ENCODE measurements around the gene COL8A1. TPM values are rescaled to one million over a fixed set of nuclear protein-coding genes. Genes with fewer than 3 reads are reported as not detected.

The COL8A1 gene
- total and polyA plus RNA-seq, 10 of the 15 experiments (the other 5 are each of a cell fraction or from before 2014, with no cell fraction given) = 0.04 to 0.73 (median 0.10) TPM; not detected in 5

DNA sequence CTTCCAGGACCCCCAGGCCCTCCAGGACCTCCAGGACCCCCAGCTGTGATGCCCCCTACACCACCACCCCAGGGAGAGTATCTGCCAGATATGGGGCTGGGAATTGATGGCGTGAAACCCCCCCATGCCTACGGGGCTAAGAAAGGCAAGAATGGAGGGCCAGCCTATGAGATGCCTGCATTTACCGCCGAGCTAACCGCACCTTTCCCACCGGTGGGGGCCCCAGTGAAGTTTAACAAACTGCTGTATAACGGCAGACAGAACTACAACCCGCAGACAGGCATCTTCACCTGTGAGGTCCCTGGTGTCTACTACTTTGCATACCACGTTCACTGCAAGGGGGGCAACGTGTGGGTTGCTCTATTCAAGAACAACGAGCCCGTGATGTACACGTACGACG is 157.2 kb downstream of the COL8A1 start:
- no peaks in the 10 kb centered on the region for H3K36me3 ChIP-seq (ENCODE audit: control insufficient read depth in 2 of 2, insufficient read depth in 2 of 2, low read length in 1 of 2)
- WGBS (ENCODE audit: insufficient coverage, insufficient replicate concordance, low lambda C conversion rate, missing lambda C conversion rate) = 64% methylated on average over 15 of the region's 15 CpGs
- H3K9me3 ChIP-seq (replicated peaks; ENCODE audit: control insufficient read depth, insufficient read depth, low read length) = no peaks in the 10 kb centered on the region
- H2AFZ ChIP-seq (ENCODE audit: control insufficient read depth, low read depth, low read length) = no peak overlapping the region
- FAIRE-seq = no peak
- SMC1A ChIA-PET (ENCODE audit: uncharacterized antibody, unreplicated experiment) = no interaction called here
- RAD21 ChIA-PET (ENCODE audit: unreplicated experiment) = no interaction called here
- no peak overlapping the region for H3K4me2 ChIP-seq (ENCODE audit: control insufficient read depth, insufficient read depth)
- POLR2A ChIA-PET = no interaction called here
- in situ Hi-C loops (cut with MboI) (no loop called here), intact Hi-C loops (cut with micrococcal nuclease; ENCODE audit: unreplicated experiment) (no loop called here)
- H3K27me3 ChIP-seq (replicated peaks in 1 of 2; ENCODE audit: control insufficient read depth in 2 of 2, insufficient read depth in 2 of 2, low read length in 1 of 2) = no peaks in the 10 kb centered on the region
- ATAC-seq = no peak
- no peaks in the 10 kb centered on the region for H4K20me1 ChIP-seq (ENCODE audit: control insufficient read depth, insufficient read depth)
- BruUV-seq (replicated peaks) = no TSS peak
- H3K9ac ChIP-seq (ENCODE audit: control insufficient read depth, insufficient read depth, low read length) = no peak overlapping the region
- H3K4me3 ChIP-seq = no peak overlapping the region
- H3K4me1 ChIP-seq (ENCODE audit: control insufficient read depth, insufficient read depth, low read length) = no peaks in the 10 kb centered on the region
- CTCF ChIA-PET = no interaction called here
- no peak overlapping the region for H3K27ac ChIP-seq (ENCODE audit: control insufficient read depth, insufficient read depth)
- DNase-seq (ENCODE audit: low read depth, low spot score) = no peak
- TF ChIP-seq GABPA (IDR thresholded peaks at IDR 0.05; ENCODE audit: low read depth) (no peak), POU2F2 (IDR thresholded peaks at IDR 0.05; ENCODE audit: borderline replicate concordance, low read depth, low read length) (no peak), PML (IDR thresholded peaks at IDR 0.05; ENCODE audit: low read length) (no peak), POLR2A (IDR thresholded peaks at IDR 0.05; ENCODE audit: low read depth, low read length) (no peak), PKNOX1 (IDR thresholded peaks at IDR 0.05) (no peak)
- TF ChIP-seq, protein P1, sequence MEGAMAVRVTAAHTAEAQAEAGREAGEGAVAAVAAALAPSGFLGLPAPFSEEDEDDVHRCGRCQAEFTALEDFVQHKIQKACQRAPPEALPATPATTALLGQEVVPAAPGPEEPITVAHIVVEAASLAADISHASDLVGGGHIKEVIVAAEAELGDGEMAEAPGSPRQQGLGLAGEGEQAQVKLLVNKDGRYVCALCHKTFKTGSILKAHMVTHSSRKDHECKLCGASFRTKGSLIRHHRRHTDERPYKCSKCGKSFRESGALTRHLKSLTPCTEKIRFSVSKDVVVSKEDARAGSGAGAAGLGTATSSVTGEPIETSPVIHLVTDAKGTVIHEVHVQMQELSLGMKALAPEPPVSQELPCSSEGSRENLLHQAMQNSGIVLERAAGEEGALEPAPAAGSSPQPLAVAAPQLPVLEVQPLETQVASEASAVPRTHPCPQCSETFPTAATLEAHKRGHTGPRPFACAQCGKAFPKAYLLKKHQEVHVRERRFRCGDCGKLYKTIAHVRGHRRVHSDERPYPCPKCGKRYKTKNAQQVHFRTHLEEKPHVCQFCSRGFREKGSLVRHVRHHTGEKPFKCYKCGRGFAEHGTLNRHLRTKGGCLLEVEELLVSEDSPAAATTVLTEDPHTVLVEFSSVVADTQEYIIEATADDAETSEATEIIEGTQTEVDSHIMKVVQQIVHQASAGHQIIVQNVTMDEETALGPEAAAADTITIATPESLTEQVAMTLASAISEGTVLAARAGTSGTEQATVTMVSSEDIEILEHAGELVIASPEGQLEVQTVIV (IDR thresholded peaks at IDR 0.05; ENCODE audit: borderline replicate concordance, partially characterized antibody) = no peak
- H3K79me2 ChIP-seq (ENCODE audit: control insufficient read depth, insufficient read depth, low read length) = no peaks in the 10 kb centered on the region

All from GM12878 (cell line).